Muscle layer of colon (tissue), 2 donors: ENCODE data around the gene PPCDC.

ENCODE experiments used
- H3K27ac ChIP-seq: one replicate; pipeline ENCODE4 v1.7.0; 2013; ENCODE audit warnings: low read depth, mild to moderate bottlenecking, low read length, moderate library complexity
- H3K27me3 ChIP-seq, 2 donors: one replicate each; pipeline ENCODE4 v1.7.0; 2013; ENCODE audit warnings: low read length in 2 of 2, mild to moderate bottlenecking in 2 of 2; ENCODE audit not compliant: insufficient read depth in 2 of 2, control insufficient read depth in 1 of 2
- H3K36me3 ChIP-seq: one replicate; pipeline ENCODE4 v1.7.0; 2013; ENCODE audit warnings: mild to moderate bottlenecking, low read length; ENCODE audit not compliant: insufficient read depth
- H3K4me1 ChIP-seq: one replicate; pipeline ENCODE4 v1.7.0; 2013; ENCODE audit warnings: mild to moderate bottlenecking, low read length; ENCODE audit not compliant: insufficient read depth
- H3K4me3 ChIP-seq, 2 donors: one replicate each; pipeline ENCODE4 v1.7.0; 2013; ENCODE audit warnings: low read length in 2 of 2, low read depth in 1 of 2, mild to moderate bottlenecking in 1 of 2, moderate library complexity in 1 of 2
- H3K9ac ChIP-seq: one replicate; pipeline ENCODE4 v1.7.0; 2013; ENCODE audit warnings: low read length
- H3K9me3 ChIP-seq: one replicate; pipeline ENCODE4 v1.7.0; 2013; ENCODE audit warnings: mild to moderate bottlenecking, low read length
- donor health status: abdominal sarcoma.
- donor health status: Adenocarcinoma of cecum.

PPCDC gene

GRCh38 chr15:74994685-74995084 is 28.7 kb upstream of the PPCDC start:
- H3K36me3 ChIP-seq: no peaks in the 10 kb centered on the region
- H3K4me3 ChIP-seq: no peak overlapping the region
- no peaks in the 10 kb centered on the region for H3K9me3 ChIP-seq
- no peak overlapping the region for H3K9ac ChIP-seq
- H3K27me3 ChIP-seq: peaks cover 12 to 30% of the 10 kb centered on the region in 2 donors
- H3K4me1 ChIP-seq: peaks cover 6% of the 10 kb centered on the region
- no peak overlapping the region for H3K27ac ChIP-seq

GRCh38 chr15:74995182-74995778 is 28.1 kb upstream of the PPCDC start, which contains the start of gene SCAMP5:
Gene SCAMP5 (plus strand): TSS chr15:74995563. CDS start chr15:75011840, 16,277 bp downstream.
- H3K27me3 ChIP-seq: peaks cover 12 to 30% of the 10 kb centered on the region in 2 donors
- no peaks in the 10 kb centered on the region for H3K36me3 ChIP-seq
- no peak within 1 kb of the TSS for H3K9ac ChIP-seq
- H3K27ac ChIP-seq: no peak within 1 kb of the TSS
- no peaks in the 10 kb centered on the region for H3K9me3 ChIP-seq
- H3K4me1 ChIP-seq: peaks cover 6% of the 10 kb centered on the region
- peak within 1 kb of the TSS; percentile 55 to 60 for H3K4me3 ChIP-seq

GRCh38 chr15:74995779-74996765 is 27.3 kb upstream of the PPCDC start:
- Histone ChIP-seq H3K9ac (no peak overlapping the region), H3K9me3 (no peaks in the 10 kb centered on the region), H3K27me3 (peaks cover 12 to 30% of the 10 kb centered on the region in 2 donors), H3K36me3 (no peaks in the 10 kb centered on the region), H3K4me3 (peak overlapping the region; percentile 55 to 60), H3K27ac (no peak overlapping the region), H3K4me1 (peaks cover 6% of the 10 kb centered on the region)

GRCh38 chr15:74997141-74997540 is 26.2 kb upstream of the PPCDC start:
- H3K4me3 ChIP-seq: no peak overlapping the region

DNA sequence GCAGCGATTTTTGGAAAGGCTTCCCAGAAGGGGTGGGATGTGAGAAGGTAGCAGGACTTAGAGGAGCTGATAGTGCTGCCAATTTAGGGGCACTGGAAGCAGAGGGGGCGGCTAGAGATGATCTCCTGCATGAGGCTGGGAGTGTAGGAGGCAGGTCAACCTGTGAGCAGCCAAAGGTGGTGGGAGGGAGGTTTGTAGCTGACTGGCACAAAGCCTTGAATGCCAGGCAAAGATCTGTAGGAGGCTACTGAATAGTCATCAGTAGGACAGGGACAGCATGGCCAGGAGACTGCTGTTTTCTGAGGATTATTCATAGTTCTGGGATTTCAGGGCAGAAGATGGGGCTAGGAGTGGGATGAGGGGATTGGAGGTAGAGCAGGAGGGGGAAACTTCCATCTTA is 25.8 kb upstream of the PPCDC start:
- no peak overlapping the region for H3K4me3 ChIP-seq
- H3K9ac ChIP-seq: no peak overlapping the region
- H3K27ac ChIP-seq: no peak overlapping the region
- H3K9me3 ChIP-seq: no peaks in the 10 kb centered on the region
- H3K27me3 ChIP-seq: peaks cover 12 to 30% of the 10 kb centered on the region in 2 donors
- no peaks in the 10 kb centered on the region for H3K36me3 ChIP-seq
- peaks cover 6% of the 10 kb centered on the region for H3K4me1 ChIP-seq

More at GRCh38 chr15:74997141-74997540, 26.2 kb upstream of the PPCDC start:
- Histone ChIP-seq H3K4me1 (peaks cover 6% of the 10 kb centered on the region), H3K36me3 (no peaks in the 10 kb centered on the region), H3K9me3 (no peaks in the 10 kb centered on the region), H3K27me3 (peaks cover 12 to 30% of the 10 kb centered on the region in 2 donors), H3K27ac (no peak overlapping the region), H3K9ac (no peak overlapping the region)

DNA sequence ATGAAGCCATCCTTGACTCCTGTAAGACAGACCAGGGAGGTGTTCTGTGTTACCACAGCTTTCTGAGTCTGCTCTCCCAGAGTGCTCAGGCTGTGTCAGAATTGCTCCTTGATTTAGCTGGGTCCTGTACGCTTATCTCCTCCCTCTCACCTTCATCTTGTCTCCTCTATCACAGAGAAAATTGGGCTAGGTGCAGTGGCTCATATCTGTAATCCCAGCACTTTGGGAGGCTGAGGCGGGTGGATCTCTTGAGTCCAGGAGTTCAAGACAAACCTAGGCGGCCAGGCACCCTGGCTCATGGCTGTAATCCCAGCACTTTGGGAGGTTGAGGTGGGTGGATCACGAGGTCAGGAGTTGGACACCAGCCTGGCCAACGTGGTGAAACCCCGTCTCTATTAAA is 22.1 kb upstream of the PPCDC start:
- no peaks in the 10 kb centered on the region for H3K36me3 ChIP-seq
- no peaks in the 10 kb centered on the region for H3K9me3 ChIP-seq
- H3K4me1 ChIP-seq: no peaks in the 10 kb centered on the region
- H3K27me3 ChIP-seq: peaks cover 9 to 22% of the 10 kb centered on the region in 2 donors
- H3K27ac ChIP-seq: no peak overlapping the region
- H3K4me3 ChIP-seq: no peak overlapping the region
- H3K9ac ChIP-seq: no peak overlapping the region

- Histone ChIP-seq H3K9me3 (no peaks in the 10 kb centered on the region), H3K36me3 (no peaks in the 10 kb centered on the region), H3K4me1 (no peaks in the 10 kb centered on the region), H3K27me3 (peaks cover 4 to 11% of the 10 kb centered on the region in 2 donors), H3K9ac (no peak overlapping the region), H3K27ac (no peak overlapping the region), H3K4me3 (no peak overlapping the region)
These were observed 21.0 kb upstream of the PPCDC start for GRCh38 chr15:75002398-75002797.

DNA sequence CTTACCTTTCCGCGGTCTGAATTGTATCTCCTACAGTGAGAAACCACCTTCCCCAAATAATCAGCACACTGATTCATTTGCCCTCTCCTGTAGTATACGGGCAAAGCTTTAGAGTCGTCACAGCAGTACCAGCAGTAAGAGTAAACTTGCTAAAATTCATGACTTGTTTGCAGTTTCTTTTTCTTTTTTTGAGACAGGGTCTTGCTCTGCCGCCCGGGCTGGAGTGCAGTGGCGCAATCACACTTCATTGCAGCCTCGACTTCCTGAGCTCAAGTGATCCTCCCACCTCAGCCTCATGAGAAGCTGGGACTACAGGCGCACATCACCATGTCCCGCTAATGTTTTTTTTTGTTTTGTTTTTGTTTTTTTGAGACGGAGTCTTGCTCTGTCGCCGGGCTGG is 16.2 kb upstream of the PPCDC start:
- H3K4me1 ChIP-seq: no peaks in the 10 kb centered on the region
- H3K9me3 ChIP-seq: no peaks in the 10 kb centered on the region
- no peak overlapping the region for H3K4me3 ChIP-seq
- no peak overlapping the region for H3K9ac ChIP-seq
- no peaks in the 10 kb centered on the region for H3K36me3 ChIP-seq
- H3K27ac ChIP-seq: no peak overlapping the region
- H3K27me3 ChIP-seq: no peaks in the 10 kb centered on the region

DNA sequence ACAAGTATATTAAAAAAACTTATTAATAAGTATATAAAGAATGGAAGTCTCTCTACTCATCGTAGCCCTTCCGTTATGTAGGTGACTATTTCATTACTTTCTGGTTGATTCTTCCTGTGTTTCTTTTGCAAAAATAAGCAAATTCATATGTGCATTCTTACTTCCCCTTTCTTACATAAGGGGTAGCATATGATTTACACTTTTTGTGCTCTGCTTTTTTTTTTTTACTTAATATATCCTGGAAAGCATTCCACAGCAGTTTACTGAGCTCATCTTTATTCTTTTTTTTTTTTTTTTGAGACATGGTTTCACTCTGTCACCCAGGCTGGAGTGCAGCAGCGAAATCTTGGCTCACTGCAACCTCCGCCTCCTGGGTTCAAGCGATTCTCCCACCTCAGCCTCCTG is 15.2 kb upstream of the PPCDC start:
- Histone ChIP-seq H3K27me3 (no peaks in the 10 kb centered on the region), H3K27ac (no peak overlapping the region), H3K36me3 (no peaks in the 10 kb centered on the region), H3K4me3 (no peak overlapping the region), H3K9ac (no peak overlapping the region), H3K4me1 (no peaks in the 10 kb centered on the region), H3K9me3 (no peaks in the 10 kb centered on the region)

- no peaks in the 10 kb centered on the region for H3K27me3 ChIP-seq
- H3K27ac ChIP-seq: no peak overlapping the region
- H3K36me3 ChIP-seq: no peaks in the 10 kb centered on the region
- H3K9me3 ChIP-seq: no peaks in the 10 kb centered on the region
- H3K9ac ChIP-seq: no peak overlapping the region
- no peaks in the 10 kb centered on the region for H3K4me1 ChIP-seq
- no peak overlapping the region for H3K4me3 ChIP-seq
These were observed 14.6 kb upstream of the PPCDC start for GRCh38 chr15:75008629-75009326.

DNA sequence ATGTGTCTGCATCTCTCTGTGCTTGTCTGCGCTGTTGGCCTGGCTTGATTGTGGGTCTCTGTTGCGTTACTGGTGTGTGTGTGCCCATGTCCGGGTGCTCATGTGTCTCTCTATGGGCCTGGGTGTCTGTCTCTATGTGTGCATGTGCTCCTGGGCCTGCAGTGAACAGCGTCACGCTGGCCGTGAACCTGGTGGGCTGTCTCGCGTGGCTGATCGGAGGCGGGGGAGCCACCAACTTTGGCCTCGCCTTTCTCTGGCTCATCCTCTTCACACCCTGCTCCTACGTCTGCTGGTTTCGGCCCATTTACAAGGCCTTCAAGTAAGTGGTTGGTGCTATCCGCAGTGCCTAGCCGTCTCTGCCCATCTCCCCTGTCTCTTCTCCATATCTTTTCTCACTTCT is 7.0 kb upstream of the PPCDC start:
- no peaks in the 10 kb centered on the region for H3K36me3 ChIP-seq
- H3K9ac ChIP-seq: no peak overlapping the region
- H3K9me3 ChIP-seq: no peaks in the 10 kb centered on the region
- H3K27me3 ChIP-seq: no peaks in the 10 kb centered on the region
- H3K4me1 ChIP-seq: no peaks in the 10 kb centered on the region
- no peak overlapping the region for H3K4me3 ChIP-seq
- no peak overlapping the region for H3K27ac ChIP-seq
